GM21825 (cell line): ENCODE measurements around the gene PPP1R2.
"Not testable (repeated sequence)": the region's sequence is repeated elsewhere in the genome, so short reads cannot be mapped to it uniquely, and the experiment has no call there.

Source experiments
- ATAC-seq: cut with Tn5 transposase; IDR thresholded peaks from one replicate; pipeline ENCODE4 v1.9.1; 2021; ENCODE audit warnings: mild to moderate bottlenecking, moderate library complexity; ENCODE audit not compliant: unreplicated experiment

PPP1R2 gene

GRCh38 chr3:195540027-195540426 is 3.1 kb downstream of the PPP1R2 start:
- no peak for ATAC-seq

- no peak for ATAC-seq
Measured at GRCh38 chr3:195539479-195539878, 3.6 kb downstream of the PPP1R2 start.

- peak; percentile 57 for ATAC-seq
Measured at GRCh38 chr3:195537995-195538394, 5.1 kb downstream of the PPP1R2 start.

- no peak for ATAC-seq
Measured at GRCh38 chr3:195535293-195535692, 7.8 kb downstream of the PPP1R2 start.

- ATAC-seq = no peak
Measured at GRCh38 chr3:195532834-195533233, 10.3 kb downstream of the PPP1R2 start.

- no peak for ATAC-seq
Measured at GRCh38 chr3:195532345-195532744, 10.8 kb downstream of the PPP1R2 start.

GRCh38 chr3:195531683-195532082 is 11.4 kb downstream of the PPP1R2 start:
- ATAC-seq = no peak

GRCh38 chr3:195526492-195526891 is 16.6 kb downstream of the PPP1R2 start:
- ATAC-seq = no peak

- no peak for ATAC-seq
Measured at GRCh38 chr3:195524171-195524896, 18.8 kb downstream of the PPP1R2 start.

GRCh38 chr3:195522254-195523023 is 20.7 kb downstream of the PPP1R2 start:
- ATAC-seq = no peak

- ATAC-seq = no peak
Measured at GRCh38 chr3:195517030-195517429, 26.1 kb downstream of the PPP1R2 start.

GRCh38 chr3:195514610-195515235 is 28.4 kb downstream of the PPP1R2 start:
- not testable (repeated sequence) for ATAC-seq

- ATAC-seq = no peak
Measured at GRCh38 chr3:195512798-195513345, 30.3 kb downstream of the PPP1R2 start.

- no peak for ATAC-seq
Measured at GRCh38 chr3:195511136-195511535, 32.0 kb downstream of the PPP1R2 start.

- ATAC-seq = no peak
Measured at GRCh38 chr3:195508185-195508584, 34.9 kb downstream of the PPP1R2 start.

GRCh38 chr3:195475614-195476013 is 67.5 kb downstream of the PPP1R2 start:
- ATAC-seq = no peak

GRCh38 chr3:195475116-195475515 is 68.0 kb downstream of the PPP1R2 start:
- ATAC-seq = not testable (repeated sequence)

- no peak for ATAC-seq
Measured at GRCh38 chr3:195468841-195469240, 74.3 kb downstream of the PPP1R2 start.

GRCh38 chr3:195468391-195468776 is 74.7 kb downstream of the PPP1R2 start:
- ATAC-seq = no peak

- no peak for ATAC-seq
Measured at GRCh38 chr3:195467641-195468390, 75.3 kb downstream of the PPP1R2 start.

GRCh38 chr3:195466251-195466650 is 76.9 kb downstream of the PPP1R2 start:
- ATAC-seq = no peak
